Measurements from ENCODE around the gene BRAT1. TPM values are rescaled to one million over a fixed set of nuclear protein-coding genes. Genes with fewer than 3 reads are reported as not detected.
"Not testable (repeated sequence)": the region's sequence is repeated elsewhere in the genome, so short reads cannot be mapped to it uniquely, and the experiment has no call there.

The BRAT1 gene
- total RNA-seq, 1 donor from 2014 or later, result 66.0 TPM

GRCh38 chr7:2566890-2567678 is 11.8 kb upstream of the BRAT1 start:
- no peaks in the 10 kb centered on the region for H3K36me3 ChIP-seq
- intact Hi-C loops (cut with DNase I), result no loop called here
- H3K27me3 ChIP-seq, result no peaks in the 10 kb centered on the region
- TF ChIP-seq POLR2AphosphoS5 (IDR thresholded peaks at IDR 0.05; ENCODE audit: insufficient read depth in 1 of 2, low read depth in 1 of 2) (no peak), POLR2A (IDR thresholded peaks at IDR 0.05) (no peak), CTCF (IDR thresholded peaks at IDR 0.05) (no peak)
- H3K27ac ChIP-seq, result no peak overlapping the region
- no peak overlapping the region for H3K4me3 ChIP-seq
- DNase-seq (ENCODE audit: extremely low spot score in 2 of 2), result no peak
- peaks cover 4% of the 10 kb centered on the region for H3K4me1 ChIP-seq
- H3K9me3 ChIP-seq, result no peaks in the 10 kb centered on the region

- intact Hi-C loops (cut with DNase I), result no loop called here
- no peak for TF ChIP-seq POLR2A (IDR thresholded peaks at IDR 0.05)
- TF ChIP-seq CTCF (IDR thresholded peaks at IDR 0.05), result no peak
- H3K4me3 ChIP-seq, result no peak overlapping the region
Observed at GRCh38 chr7:2566348-2566889, 11.1 kb upstream of the BRAT1 start.

GRCh38 chr7:2564970-2565540 is 9.7 kb upstream of the BRAT1 start:
- intact Hi-C loops (cut with DNase I), result no loop called here

More at GRCh38 chr7:2566348-2566889, 11.1 kb upstream of the BRAT1 start:
- no peak overlapping the region for H3K27ac ChIP-seq
- no peaks in the 10 kb centered on the region for H3K27me3 ChIP-seq
- DNase-seq (ENCODE audit: extremely low spot score in 2 of 2), result no peak
- H3K4me1 ChIP-seq, result peaks cover 4% of the 10 kb centered on the region
- H3K36me3 ChIP-seq, result no peaks in the 10 kb centered on the region
- H3K9me3 ChIP-seq, result no peaks in the 10 kb centered on the region

GRCh38 chr7:2563955-2564354 is 8.6 kb upstream of the BRAT1 start:
- H3K9me3 ChIP-seq; H3K27ac ChIP-seq; DNase-seq (ENCODE audit: extremely low spot score in 2 of 2); H3K36me3 ChIP-seq; H3K27me3 ChIP-seq; H3K4me3 ChIP-seq; intact Hi-C loops (cut with DNase I): not testable (repeated sequence)
- peaks cover 24% of the 10 kb centered on the region for H3K4me1 ChIP-seq

More at GRCh38 chr7:2564970-2565540, 9.7 kb upstream of the BRAT1 start:
- H3K27me3 ChIP-seq, result no peaks in the 10 kb centered on the region
- H3K4me3 ChIP-seq, result no peak overlapping the region
- H3K27ac ChIP-seq, result no peak overlapping the region
- no peaks in the 10 kb centered on the region for H3K9me3 ChIP-seq
- H3K4me1 ChIP-seq, result peaks cover 16% of the 10 kb centered on the region
- no peaks in the 10 kb centered on the region for H3K36me3 ChIP-seq
- TF ChIP-seq POLR2AphosphoS5 (IDR thresholded peaks at IDR 0.05; ENCODE audit: insufficient read depth in 1 of 2, low read depth in 1 of 2), result no peak
- no peak for TF ChIP-seq CTCF (IDR thresholded peaks at IDR 0.05)
- no peak for TF ChIP-seq POLR2A (IDR thresholded peaks at IDR 0.05)
- DNase-seq (ENCODE audit: extremely low spot score in 2 of 2), result no peak

GRCh38 chr7:2559283-2559950 is 4.1 kb upstream of the BRAT1 start:
- intact Hi-C loops (cut with DNase I), result loop anchor here (5.0 to 10.0 kb wide), 2 partner anchors 75 to 82 kb away; partner anchors contain the start of genes GRIFIN and TTYH3
- Histone ChIP-seq H3K4me1 (peaks cover 36% of the 10 kb centered on the region), H3K27ac (peak overlapping the region; percentile 34), H3K4me3 (peak overlapping the region; percentile 68 to 96), H3K36me3 (no peaks in the 10 kb centered on the region), H3K27me3 (no peaks in the 10 kb centered on the region), H3K9me3 (no peaks in the 10 kb centered on the region)
- TF ChIP-seq CTCF (IDR thresholded peaks at IDR 0.05), result no peak
- no peak for DNase-seq (ENCODE audit: extremely low spot score in 2 of 2)

Data from vagina (tissue), 2 donors.